WTC11 (cell line): Measurements from ENCODE around the gene EIF3K. TPM values are rescaled to one million over a fixed set of nuclear protein-coding genes. Genes with fewer than 3 reads are reported as not detected.
"Not testable (repeated sequence)": the region's sequence is repeated elsewhere in the genome, so short reads cannot be mapped to it uniquely, and the experiment has no call there.

Experiments
- ATAC-seq: fragments of 200-7000 bp; cut with Tn5 transposase; 2 replicates; pipeline ENCODE4 v1.10.0; 2021; ENCODE audit warnings: mild to moderate bottlenecking, moderate library complexity
- CTCF ChIA-PET: fragments of 300-600 bp; sonication (Branson Sonifier 250); formaldehyde crosslinking; loops from one replicate; lab custom pipeline; 2021; ENCODE audit warnings: antibody characterized with exemption; lab: Charles Lee
- POLR2A ChIA-PET: fragments of 350-600 bp; sonication (Branson Sonifier 250); formaldehyde crosslinking; loops from one replicate; lab custom pipeline; 2021; ENCODE audit warnings: antibody characterized with exemption; lab: Charles Lee
- DNase-seq: peaks from one replicate; pipeline ENCODE4 v3.0.0; 2021; ENCODE audit warnings: low spot score
- H3K27ac Mint-ChIP-seq: 2 replicates; pipeline ENCODE4 v1.8.0; 2021; ENCODE audit warnings: mixed read lengths
- H3K27me3 Mint-ChIP-seq: 2 replicates; pipeline ENCODE4 v1.8.0; 2021; ENCODE audit warnings: low read depth, mild to moderate bottlenecking, moderate library complexity, mixed read lengths
- H3K36me3 Mint-ChIP-seq: 2 replicates; pipeline ENCODE4 v1.8.0; 2021; ENCODE audit warnings: mixed read lengths
- H3K4me1 Mint-ChIP-seq: 2 replicates; pipeline ENCODE4 v1.8.0; 2022; ENCODE audit warnings: mixed read lengths
- H3K4me3 Mint-ChIP-seq: 2 replicates; pipeline ENCODE4 v1.8.0; 2021; ENCODE audit warnings: mild to moderate bottlenecking, moderate library complexity, mixed read lengths
- H3K9me3 Mint-ChIP-seq: 2 replicates; pipeline ENCODE4 v1.8.0; 2021; ENCODE audit warnings: mixed read lengths
- CREM ChIP-seq: sonication (generic); formaldehyde crosslinking; IDR thresholded peaks from 2 replicates; pipeline ENCODE4 v1.8.1; 2022; ENCODE audit warnings: mild to moderate bottlenecking, missing genetic modification reagents, moderate library complexity
- E2F5 ChIP-seq: sonication (generic); formaldehyde crosslinking; IDR thresholded peaks from 2 replicates; pipeline ENCODE4 v1.8.1; 2022; ENCODE audit warnings: mild to moderate bottlenecking, moderate library complexity, missing genetic modification reagents
- ESRRA ChIP-seq: sonication (generic); formaldehyde crosslinking; IDR thresholded peaks from 2 replicates; pipeline ENCODE4 v1.8.1; 2022; ENCODE audit warnings: mild to moderate bottlenecking, missing genetic modification reagents, borderline replicate concordance
- FOXJ3 ChIP-seq: sonication (generic); formaldehyde crosslinking; IDR thresholded peaks from 2 replicates; pipeline ENCODE4 v1.9.0; 2021; ENCODE audit warnings: missing genetic modification reagents, mild to moderate bottlenecking, borderline replicate concordance
- FOXP4 ChIP-seq: sonication (generic); formaldehyde crosslinking; IDR thresholded peaks from 2 replicates; pipeline ENCODE4 v1.8.0; 2022; ENCODE audit warnings: mild to moderate bottlenecking, missing genetic modification reagents
- HMGA2 ChIP-seq: fragments of 250-450 bp; sonication (Bioruptor Pico); IDR thresholded peaks from 2 replicates; pipeline ENCODE4 v1.4.0; 2021; ENCODE audit warnings: mild to moderate bottlenecking, moderate library complexity
- JUN ChIP-seq: sonication (generic); formaldehyde crosslinking; IDR thresholded peaks from 2 replicates; pipeline ENCODE4 v1.8.0; 2023; ENCODE audit warnings: mild to moderate bottlenecking, missing genetic modification reagents
- NFYB ChIP-seq: sonication (generic); formaldehyde crosslinking; conservative IDR thresholded peaks from 2 replicates; pipeline ENCODE4 v1.8.0; 2022; ENCODE audit warnings: low read depth, missing genetic modification reagents
- NR3C1 ChIP-seq: sonication (generic); formaldehyde crosslinking; conservative IDR thresholded peaks from 2 replicates; pipeline ENCODE4 v1.8.1; 2023; ENCODE audit warnings: low read depth, mild to moderate bottlenecking, missing genetic modification reagents
- RORB ChIP-seq: fragments of 250-450 bp; sonication (Bioruptor Pico); IDR thresholded peaks from 2 replicates; pipeline ENCODE4 v1.9.0; 2021; ENCODE audit warnings: mild to moderate bottlenecking
- SP1 ChIP-seq: sonication (generic); formaldehyde crosslinking; conservative IDR thresholded peaks from 2 replicates; pipeline ENCODE4 v1.8.1; 2022; ENCODE audit warnings: missing genetic modification reagents
- STAT6 ChIP-seq: sonication (generic); formaldehyde crosslinking; conservative IDR thresholded peaks from 2 replicates; pipeline ENCODE4 v1.8.1; 2023; ENCODE audit warnings: mild to moderate bottlenecking, low read depth, missing genetic modification reagents, moderate library complexity
- TP53 ChIP-seq: sonication (generic); formaldehyde crosslinking; IDR thresholded peaks from 2 replicates; pipeline ENCODE4 v1.8.1; 2023; ENCODE audit warnings: mild to moderate bottlenecking, missing genetic modification reagents
- ZMAT4 ChIP-seq: fragments of 250-450 bp; sonication (Bioruptor Pico); IDR thresholded peaks from 2 replicates; pipeline ENCODE4 v1.9.0; 2021; ENCODE audit warnings: mild to moderate bottlenecking
- ZNF121 ChIP-seq: sonication (generic); formaldehyde crosslinking; IDR thresholded peaks from 2 replicates; pipeline ENCODE4 v1.8.0; 2023; ENCODE audit warnings: missing genetic modification reagents
- total RNA-seq: library from RNA; stranded (reverse); gene quantifications from 3 replicates; pipeline ENCODE4 v1.2.3, GENCODE V29; 2021
- TF ChIP-seq, protein P1 (sequence below): sonication (generic); formaldehyde crosslinking; conservative IDR thresholded peaks from 2 replicates; pipeline ENCODE4 v1.8.1; 2022; ENCODE audit warnings: mild to moderate bottlenecking, missing genetic modification reagents
- TF ChIP-seq, protein P2 (sequence below): sonication (generic); formaldehyde crosslinking; IDR thresholded peaks from 2 replicates; pipeline ENCODE4 v1.8.1; 2022; ENCODE audit warnings: mild to moderate bottlenecking, missing genetic modification reagents, moderate library complexity, borderline replicate concordance
- TF ChIP-seq, protein P3 (sequence below): sonication (generic); formaldehyde crosslinking; IDR thresholded peaks from 2 replicates; pipeline ENCODE4 v1.8.0; 2022; ENCODE audit warnings: mild to moderate bottlenecking, missing genetic modification reagents

Gene EIF3K
- total RNA-seq, 1 experiment from 2014 or later = 416 TPM

GRCh38 chr19:38624822-38625221, 5.8 kb downstream of the EIF3K start:
- no peak for TF ChIP-seq ESRRA (CRISPR knock-in tag)
- DNase-seq (no peak), ATAC-seq (no peak)
- Mint-ChIP-seq H3K27me3 (no peaks in the 10 kb centered on the region), H3K27ac (no peak overlapping the region), H3K36me3 (peaks cover 71% of the 10 kb centered on the region), H3K9me3 (no peaks in the 10 kb centered on the region), H3K4me1 (peaks cover 24% of the 10 kb centered on the region), H3K4me3 (no peak overlapping the region)
- CTCF ChIA-PET = interaction anchor here (0.7 to 1.7 kb wide), 2 partner anchors 10 to 12 kb away, joined by 3 to 5 read pairs; no protein-coding TSS in a partner anchor
- POLR2A ChIA-PET = no interaction called here

GRCh38 chr19:38626401-38626800, 7.4 kb downstream of the EIF3K start:
- Mint-ChIP-seq H3K9me3 (no peaks in the 10 kb centered on the region), H3K27me3 (no peaks in the 10 kb centered on the region), H3K36me3 (peaks cover 76% of the 10 kb centered on the region), H3K4me1 (peaks cover 27% of the 10 kb centered on the region), H3K27ac (no peak overlapping the region), H3K4me3 (no peak overlapping the region)
- TF ChIP-seq ZNF121 (CRISPR knock-in tag) (0 out of 2 replicates have a peak, but pooled peaks have one; percentile 20), ZMAT4 (no peak), SP1 (CRISPR knock-in tag) (no peak)
- ChIA-PET CTCF (interaction anchor here (1.7 kb wide), 1 partner anchor 8 kb away, joined by 5 read pairs; no protein-coding TSS in a partner anchor), POLR2A (interaction anchor here (0.6 kb wide), 1 partner anchor 158 kb away, joined by 4 read pairs; no protein-coding TSS in a partner anchor)
- DNase-seq (no peak), ATAC-seq (no peak)

GRCh38 chr19:38629568-38629967, 10.6 kb downstream of the EIF3K start:
- Mint-ChIP-seq H3K4me1 (peaks cover 16% of the 10 kb centered on the region), H3K36me3 (peaks cover 71% of the 10 kb centered on the region), H3K27me3 (no peaks in the 10 kb centered on the region), H3K4me3 (no peak overlapping the region), H3K27ac (no peak overlapping the region), H3K9me3 (no peaks in the 10 kb centered on the region)
- TF ChIP-seq STAT6 (CRISPR knock-in tag) = no peak
- TF ChIP-seq FOXJ3 (CRISPR knock-in tag) = no peak
- TF ChIP-seq HMGA2 (CRISPR knock-in tag) = no peak
- no peak for TF ChIP-seq NFYB (CRISPR knock-in tag)
- no peak for TF ChIP-seq RORB (CRISPR knock-in tag)
- no peak for TF ChIP-seq JUN (CRISPR knock-in tag)
- TF ChIP-seq, protein P1, sequence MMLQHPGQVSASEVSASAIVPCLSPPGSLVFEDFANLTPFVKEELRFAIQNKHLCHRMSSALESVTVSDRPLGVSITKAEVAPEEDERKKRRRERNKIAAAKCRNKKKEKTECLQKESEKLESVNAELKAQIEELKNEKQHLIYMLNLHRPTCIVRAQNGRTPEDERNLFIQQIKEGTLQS (CRISPR knock-in tag) = no peak
- no peak for TF ChIP-seq FOXP4 (CRISPR knock-in tag)
- TF ChIP-seq, protein P2, sequence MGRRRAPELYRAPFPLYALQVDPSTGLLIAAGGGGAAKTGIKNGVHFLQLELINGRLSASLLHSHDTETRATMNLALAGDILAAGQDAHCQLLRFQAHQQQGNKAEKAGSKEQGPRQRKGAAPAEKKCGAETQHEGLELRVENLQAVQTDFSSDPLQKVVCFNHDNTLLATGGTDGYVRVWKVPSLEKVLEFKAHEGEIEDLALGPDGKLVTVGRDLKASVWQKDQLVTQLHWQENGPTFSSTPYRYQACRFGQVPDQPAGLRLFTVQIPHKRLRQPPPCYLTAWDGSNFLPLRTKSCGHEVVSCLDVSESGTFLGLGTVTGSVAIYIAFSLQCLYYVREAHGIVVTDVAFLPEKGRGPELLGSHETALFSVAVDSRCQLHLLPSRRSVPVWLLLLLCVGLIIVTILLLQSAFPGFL (CRISPR knock-in tag) = no peak
- no peak for TF ChIP-seq CREM (CRISPR knock-in tag)
- TF ChIP-seq, protein P3, sequence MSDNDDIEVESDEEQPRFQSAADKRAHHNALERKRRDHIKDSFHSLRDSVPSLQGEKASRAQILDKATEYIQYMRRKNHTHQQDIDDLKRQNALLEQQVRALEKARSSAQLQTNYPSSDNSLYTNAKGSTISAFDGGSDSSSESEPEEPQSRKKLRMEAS (CRISPR knock-in tag) = no peak
- no peak for TF ChIP-seq E2F5 (CRISPR knock-in tag)
- no peak for TF ChIP-seq TP53 (CRISPR knock-in tag)
- TF ChIP-seq NR3C1 (CRISPR knock-in tag) = no peak
- POLR2A ChIA-PET = no interaction called here
- CTCF ChIA-PET = no interaction called here
- DNase-seq = no peak
- ATAC-seq = no peak

DNA sequence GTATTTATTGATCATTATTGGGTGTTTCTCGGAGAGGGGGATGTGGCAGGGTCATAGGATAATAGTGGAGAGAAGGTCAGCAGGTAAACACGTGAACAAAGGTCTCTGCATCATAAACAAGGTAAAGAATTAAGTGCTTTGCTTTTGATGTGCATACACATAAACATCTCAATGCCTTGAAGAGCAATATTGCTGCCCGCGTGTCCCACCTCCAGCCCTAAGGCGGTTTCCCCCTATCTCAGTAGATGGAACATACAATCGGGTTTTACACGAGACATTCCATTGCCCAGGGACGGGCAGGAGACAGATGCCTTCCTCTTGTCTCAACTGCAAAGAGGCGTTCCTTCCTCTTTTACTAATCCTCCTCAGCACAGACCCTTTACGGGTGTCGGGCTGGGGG, 12.3 kb downstream of the EIF3K start:
- H3K4me1 Mint-ChIP-seq = peaks cover 23% of the 10 kb centered on the region
- DNase-seq, H3K9me3 Mint-ChIP-seq, POLR2A ChIA-PET, CTCF ChIA-PET, H3K27me3 Mint-ChIP-seq, ATAC-seq, H3K4me3 Mint-ChIP-seq: not testable (repeated sequence)
- peaks cover 69% of the 10 kb centered on the region for H3K36me3 Mint-ChIP-seq
- peak overlapping the region; percentile 57 for H3K27ac Mint-ChIP-seq
